ENCODE measurements around the gene PHYKPL.
"Not testable (repeated sequence)": the region's sequence is repeated elsewhere in the genome, so short reads cannot be mapped to it uniquely, and the experiment has no call there.

The PHYKPL gene

GRCh38 chr5:178238711-178239592, 6.3 kb upstream of the PHYKPL start:
- DNase-seq (no peak), ATAC-seq (no peak)

- DNase-seq (no peak), ATAC-seq (no peak)
Measured at GRCh38 chr5:178238313-178238635, 5.7 kb upstream of the PHYKPL start.

- no peak for ATAC-seq
- DNase-seq: no peak
Measured at GRCh38 chr5:178237431-178238312, 5.1 kb upstream of the PHYKPL start.

- ATAC-seq (no peak), DNase-seq (no peak)
Measured at GRCh38 chr5:178236679-178237078, 4.1 kb upstream of the PHYKPL start.

GRCh38 chr5:178236126-178236525, 3.5 kb upstream of the PHYKPL start:
- DNase-seq (no peak), ATAC-seq (no peak)

GRCh38 chr5:178235588-178235974, 3.0 kb upstream of the PHYKPL start:
- DNase-seq: no peak
- ATAC-seq: no peak

- DNase-seq (peak; percentile 91), ATAC-seq (peak; percentile 26)
Measured at GRCh38 chr5:178234750-178235587, 2.4 kb upstream of the PHYKPL start.

- ATAC-seq: no peak
- DNase-seq: no peak
Measured at GRCh38 chr5:178234121-178234749, 1.6 kb upstream of the PHYKPL start.

- ATAC-seq (no peak), DNase-seq (no peak)
Measured at GRCh38 chr5:178232920-178233429, 373 bp upstream of the PHYKPL start.

- DNase-seq: no peak
- peak; percentile 4 for ATAC-seq
Measured at GRCh38 chr5:178231539-178232123, 971 bp downstream of the PHYKPL start.

- DNase-seq: no peak
- no peak for ATAC-seq
Measured at GRCh38 chr5:178230879-178231538, 1.6 kb downstream of the PHYKPL start.

- ATAC-seq: no peak
- no peak for DNase-seq
Measured at GRCh38 chr5:178229861-178230260, 2.7 kb downstream of the PHYKPL start.

GRCh38 chr5:178229111-178229510, 3.5 kb downstream of the PHYKPL start:
- DNase-seq, ATAC-seq: not testable (repeated sequence)

GRCh38 chr5:178228609-178229008, 4.0 kb downstream of the PHYKPL start:
- DNase-seq (no peak), ATAC-seq (no peak)

GRCh38 chr5:178227929-178228328, 4.7 kb downstream of the PHYKPL start:
- no peak for DNase-seq
- ATAC-seq: no peak

GRCh38 chr5:178227138-178227659, 5.4 kb downstream of the PHYKPL start:
- no peak for ATAC-seq

GRCh38 chr5:178225174-178225573, 7.4 kb downstream of the PHYKPL start:
- DNase-seq: no peak
- no peak for ATAC-seq

More at GRCh38 chr5:178227138-178227659, 5.4 kb downstream of the PHYKPL start:
- DNase-seq: no peak

- ATAC-seq: no peak
- no peak for DNase-seq
Measured at GRCh38 chr5:178224403-178224802, 8.2 kb downstream of the PHYKPL start.

GRCh38 chr5:178223828-178224335, 8.7 kb downstream of the PHYKPL start:
- DNase-seq (no peak), ATAC-seq (peak; percentile 20)

GRCh38 chr5:178223196-178223773, 9.3 kb downstream of the PHYKPL start:
- no peak for ATAC-seq
- DNase-seq: no peak

Data from stimulated activated naive CD8-positive, alpha-beta T cell treated with anti-CD3 and anti-CD28 coated beads, Interleukin-15, Interleukin-2, amounts not matched to agents 100 U/mL and 50 U/mL, for 24 hours (primary cell).